HG03354 (cell line): ENCODE results near the gene LPIN2.
"Not testable (repeated sequence)": the region's sequence is repeated elsewhere in the genome, so short reads cannot be mapped to it uniquely, and the experiment has no call there.

ENCODE experiments used
- ATAC-seq: cut with Tn5 transposase; IDR thresholded peaks from one replicate; pipeline ENCODE4 v1.9.1; 2021; ENCODE audit warnings: mild to moderate bottlenecking; ENCODE audit not compliant: unreplicated experiment, poor library complexity, severe bottlenecking

The LPIN2 gene

GRCh38 chr18:3014503-3015203 is 1.7 kb upstream of the LPIN2 start:
- ATAC-seq = no peak

DNA sequence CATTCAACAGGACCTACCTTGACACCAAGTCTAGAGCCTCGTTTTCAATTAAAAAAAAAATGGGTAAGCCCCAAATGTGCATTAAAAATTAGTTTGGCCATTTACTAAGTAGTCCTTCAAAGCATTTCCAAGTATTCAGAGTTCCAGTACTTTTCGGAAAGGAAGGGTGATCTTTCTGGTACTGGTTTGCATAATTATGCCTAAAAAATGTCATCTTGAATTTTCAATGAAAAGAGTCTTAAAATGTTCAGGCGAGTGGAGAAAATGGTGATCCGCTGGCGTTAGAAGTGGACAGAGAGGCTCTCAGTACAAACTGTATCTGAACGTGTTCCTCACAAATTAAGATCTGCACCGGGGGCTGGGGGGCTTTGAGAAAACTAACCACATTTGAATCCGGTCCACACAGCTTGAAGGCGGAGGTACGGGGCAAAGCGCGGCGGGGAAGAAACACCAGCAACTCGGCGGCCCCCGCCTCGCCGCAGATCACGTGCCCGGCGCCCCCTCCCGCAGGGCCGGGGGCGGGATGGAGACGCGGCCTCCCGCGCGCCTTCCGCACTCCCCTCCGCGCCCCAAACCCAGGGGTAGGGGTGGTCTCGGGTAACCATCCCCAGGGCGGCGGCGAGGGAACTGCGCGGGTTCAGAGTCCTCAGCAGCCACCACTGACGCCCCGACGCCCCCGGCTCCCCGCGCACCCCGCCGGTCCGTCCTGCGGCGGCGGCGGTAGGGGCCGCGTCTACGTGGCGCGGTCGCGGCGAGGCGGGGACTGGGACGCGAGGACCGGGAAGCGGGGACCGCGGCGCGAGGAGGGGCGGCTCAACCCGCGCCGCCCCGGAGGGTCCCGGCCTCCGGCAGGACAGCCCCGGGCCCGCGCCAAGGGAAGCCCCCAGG is 564 bp downstream of the LPIN2 start:
- peak; percentile 36 for ATAC-seq

- ATAC-seq = no peak
Observed at GRCh38 chr18:3010086-3010485, 2.9 kb downstream of the LPIN2 start.

GRCh38 chr18:3008541-3008940 is 4.4 kb downstream of the LPIN2 start:
- no peak for ATAC-seq

DNA sequence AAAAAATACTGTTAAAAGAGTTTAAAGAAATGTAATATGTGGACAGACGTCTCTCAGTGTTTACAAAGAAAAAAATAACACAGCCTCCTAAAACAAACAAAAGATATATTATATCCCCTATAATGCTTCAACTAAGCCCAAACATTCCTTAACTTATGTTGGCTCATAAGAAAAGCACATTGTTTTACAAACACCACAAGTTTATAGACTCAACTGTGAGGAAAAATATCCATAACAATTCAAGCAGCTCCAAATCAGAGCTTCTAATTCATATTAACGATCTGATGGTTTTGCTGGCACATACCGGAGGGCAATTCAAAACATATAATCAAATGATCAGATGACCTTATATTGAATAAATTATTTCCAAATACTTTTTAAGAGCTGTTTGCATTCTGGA is 5.5 kb downstream of the LPIN2 start:
- no peak for ATAC-seq

- no peak for ATAC-seq
Observed at GRCh38 chr18:3005462-3005861, 7.5 kb downstream of the LPIN2 start.

DNA sequence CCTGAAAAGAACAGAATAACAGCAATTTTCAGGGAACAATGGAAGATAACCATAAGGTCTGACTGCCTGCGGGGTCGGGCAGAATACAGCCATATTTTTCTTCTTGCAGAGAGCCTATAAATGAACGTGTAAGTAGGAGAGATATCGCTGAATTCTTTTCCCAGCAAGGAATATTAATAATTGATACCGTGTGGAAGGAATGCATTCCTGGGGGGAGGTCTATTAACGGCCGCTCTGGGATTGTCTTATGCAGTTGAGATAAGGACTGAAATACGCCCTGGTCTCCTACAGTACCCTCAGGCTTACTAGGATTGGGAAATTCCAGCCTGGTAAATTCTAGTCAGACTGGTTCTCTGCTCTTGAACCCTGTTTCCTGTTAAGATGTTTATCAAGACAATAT is 9.2 kb downstream of the LPIN2 start:
- ATAC-seq = not testable (repeated sequence)

DNA sequence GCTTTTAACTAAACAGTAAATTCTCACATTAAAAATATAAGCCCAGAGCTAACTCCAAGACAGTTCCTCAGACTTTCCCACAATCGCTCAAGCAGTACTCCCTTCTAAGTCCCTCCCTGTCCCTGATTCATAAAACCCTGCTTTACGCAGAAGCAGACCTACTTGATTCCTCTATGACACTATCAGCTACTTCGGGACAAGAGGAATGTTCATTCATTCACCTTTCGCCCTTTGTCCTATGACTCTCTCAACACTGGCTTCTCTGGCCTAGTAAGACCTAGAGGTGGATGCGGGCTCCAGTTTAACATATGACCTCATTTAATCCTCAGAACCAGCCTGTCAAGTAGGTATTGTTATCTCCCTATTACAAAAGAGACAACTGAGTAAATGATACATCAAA is 10.2 kb downstream of the LPIN2 start:
- ATAC-seq = no peak

DNA sequence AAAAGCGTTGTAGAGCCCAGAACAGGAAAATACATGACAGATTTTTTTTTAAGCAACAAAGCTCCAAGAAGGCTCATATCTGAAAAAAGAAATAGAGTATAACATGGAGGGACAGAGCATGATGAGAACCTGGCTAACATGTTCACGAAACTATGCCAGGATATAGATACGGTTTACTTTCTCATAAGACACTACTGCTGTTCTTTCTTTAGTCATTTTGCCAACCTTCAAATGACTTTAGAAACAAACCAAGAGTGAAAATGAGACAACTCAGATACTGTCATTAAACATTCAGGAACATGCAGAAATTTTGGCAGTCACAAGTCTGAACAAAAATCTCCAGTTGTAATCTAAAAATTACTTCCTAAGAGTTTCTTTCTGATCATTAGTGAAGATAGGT is 14.3 kb downstream of the LPIN2 start:
- ATAC-seq = no peak

- ATAC-seq = no peak
Observed at GRCh38 chr18:2997846-2998564, 14.9 kb downstream of the LPIN2 start.

DNA sequence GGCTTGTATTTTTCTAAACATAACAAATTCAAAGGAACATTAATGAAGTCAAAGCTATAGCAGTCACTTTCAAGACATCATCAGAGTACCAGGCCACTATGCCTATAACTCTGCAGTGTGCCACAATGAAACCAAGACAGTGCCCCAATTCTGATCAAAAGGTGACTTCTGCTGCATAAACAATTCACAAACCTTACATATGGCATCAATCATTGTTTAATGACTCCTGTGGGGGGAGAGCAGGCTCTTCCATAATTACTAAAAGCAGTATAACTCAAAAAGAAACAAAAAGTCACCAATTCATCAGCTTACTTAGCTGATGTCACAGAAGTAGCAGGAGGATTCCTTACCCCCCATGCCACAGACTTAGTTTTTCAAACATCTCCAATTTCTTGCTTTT is 15.5 kb downstream of the LPIN2 start:
- ATAC-seq = no peak

- ATAC-seq = peak; percentile 86
Observed at GRCh38 chr18:2994603-2995432, 18.1 kb downstream of the LPIN2 start.

- ATAC-seq = no peak
Observed at GRCh38 chr18:2994020-2994589, 18.8 kb downstream of the LPIN2 start.

GRCh38 chr18:2992995-2993877 is 19.7 kb downstream of the LPIN2 start:
- no peak for ATAC-seq

- no peak for ATAC-seq
Observed at GRCh38 chr18:2990956-2991640, 21.8 kb downstream of the LPIN2 start.

DNA sequence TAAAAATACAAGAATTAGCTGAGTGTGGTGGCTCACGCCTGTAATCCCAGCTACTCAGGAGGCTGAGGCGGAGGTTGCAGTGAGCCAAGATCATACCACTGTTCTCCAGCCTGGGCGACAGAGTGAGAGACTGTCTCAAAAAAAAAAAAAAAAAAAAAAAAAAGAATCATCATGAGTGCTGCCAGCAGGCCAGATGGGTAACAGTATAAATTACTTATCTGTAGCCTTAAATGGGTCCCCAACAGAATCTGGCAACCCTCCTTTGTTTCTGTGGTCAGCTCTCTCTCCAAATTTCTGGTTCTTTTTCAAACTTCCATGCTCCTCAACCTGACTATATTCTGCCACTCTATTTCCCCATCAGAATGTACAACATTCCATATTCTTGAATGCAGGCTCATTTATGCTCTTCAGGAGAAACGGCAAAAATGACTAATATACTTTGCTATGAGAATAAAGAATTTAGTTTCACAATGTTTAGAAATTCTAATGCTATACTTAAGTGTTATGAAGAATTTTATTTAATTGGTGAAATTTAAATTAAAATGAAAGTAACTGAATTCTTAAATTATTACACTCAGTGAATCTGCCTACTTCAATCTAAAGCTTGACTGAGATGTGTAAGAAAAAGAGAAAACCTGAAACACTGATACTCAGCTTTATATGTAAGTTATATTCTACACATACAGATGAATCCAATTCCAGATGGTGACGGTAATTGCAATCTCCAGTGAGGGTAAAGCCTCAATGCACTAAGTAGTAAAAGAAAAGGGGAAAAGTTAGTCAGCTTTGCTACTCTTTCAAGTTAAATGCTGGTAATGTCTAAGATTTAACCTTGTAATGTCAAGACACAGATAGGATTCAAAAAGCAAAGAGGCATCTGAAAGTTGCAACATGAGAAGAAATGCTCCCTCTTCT is 24.8 kb downstream of the LPIN2 start:
- ATAC-seq = no peak
